Activated CD4-positive, alpha-beta T cell treated with anti-CD3 and anti-CD28 coated beads for 48 hours (primary cell): ENCODE results near the gene SLC39A7.

ENCODE experiments used
- DNase-seq: peaks from one replicate; pipeline ENCODE4 v3.0.0-alpha.2; 2020

SLC39A7 gene

DNA sequence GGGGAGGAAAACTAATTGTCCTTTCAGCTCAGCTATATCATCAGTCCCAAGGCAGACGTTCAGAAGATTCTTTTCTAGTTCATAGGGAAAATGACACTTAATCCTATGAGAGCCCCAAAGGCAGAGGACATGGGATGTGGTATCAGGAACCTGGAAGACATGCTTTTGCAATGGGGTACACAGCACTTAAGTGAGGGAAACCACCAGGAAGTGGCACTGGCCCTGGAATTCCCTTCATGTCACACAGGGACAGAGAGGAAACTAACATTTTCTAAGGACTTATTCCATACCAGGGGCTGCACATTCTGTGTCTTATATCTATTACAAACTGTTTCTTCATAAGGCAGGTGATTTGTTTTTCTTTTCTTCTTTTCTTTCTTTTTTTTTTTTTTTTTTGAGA is 42.8 kb downstream of the SLC39A7 start:
- no peak for DNase-seq

- peak; percentile 95 for DNase-seq
These were observed 47.4 kb downstream of the SLC39A7 start for GRCh38 chr6:33247977-33248642.

DNA sequence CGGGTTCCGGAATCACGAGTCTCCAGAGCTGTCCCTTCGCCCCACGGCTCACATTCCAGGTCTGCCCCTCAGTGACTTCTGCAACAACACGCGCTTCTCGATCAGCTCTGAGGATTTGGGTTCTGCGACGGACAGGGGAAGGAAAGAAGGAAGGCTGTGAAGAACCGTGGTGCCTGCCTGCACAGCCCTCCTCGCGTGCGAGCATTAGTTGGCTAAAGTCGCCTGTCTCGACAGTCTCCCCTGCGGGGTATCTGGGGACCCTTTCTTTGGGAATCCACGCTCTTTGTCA is 47.9 kb downstream of the SLC39A7 start:
- DNase-seq = no peak

- peak; percentile 98 for DNase-seq
These were observed 48.5 kb downstream of the SLC39A7 start for GRCh38 chr6:33248932-33249731.

DNA sequence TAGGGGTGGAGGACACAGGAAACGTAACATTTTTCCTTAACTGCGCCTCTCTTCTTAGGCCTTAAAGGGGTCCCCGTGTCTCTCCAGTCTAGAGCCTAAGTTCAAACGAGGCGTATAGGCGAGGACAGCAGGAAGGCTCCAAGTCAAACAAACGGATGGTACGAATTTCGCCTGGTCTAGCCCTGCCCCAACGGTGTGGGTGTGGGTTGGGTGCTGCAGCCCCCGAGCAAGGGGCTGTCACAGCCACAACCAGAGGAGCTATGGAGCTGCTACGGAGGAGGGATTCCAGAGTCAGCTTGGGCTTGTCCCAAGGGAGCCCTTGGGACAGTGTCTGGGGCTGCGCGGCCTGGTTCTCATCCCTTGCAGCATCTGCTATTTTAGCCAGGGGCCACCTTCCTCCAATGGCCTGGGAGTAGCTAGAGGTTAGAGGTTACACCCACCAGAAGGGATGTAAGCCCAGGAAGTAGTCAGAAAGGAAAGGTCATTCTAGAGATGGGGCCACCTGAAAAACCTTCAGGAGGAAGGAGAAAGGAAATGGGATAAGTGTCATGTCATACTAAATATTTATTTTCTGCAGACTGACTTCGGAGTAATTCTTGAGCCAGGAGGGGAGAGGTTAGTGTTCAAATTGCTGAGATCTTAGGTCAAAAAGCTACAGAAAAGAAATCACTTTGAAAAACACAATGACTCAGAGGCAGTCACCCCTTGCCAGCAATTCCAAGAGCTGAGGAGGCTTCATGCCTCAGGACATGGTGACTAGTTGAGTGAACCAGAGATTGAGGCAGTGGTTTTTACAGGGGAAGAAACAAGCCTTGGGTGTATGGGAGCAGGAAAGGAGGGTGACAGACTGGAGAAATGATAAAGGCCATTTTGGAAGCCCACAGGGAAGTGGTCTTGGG is 49.3 kb downstream of the SLC39A7 start:
- peak; percentile 46 for DNase-seq

DNA sequence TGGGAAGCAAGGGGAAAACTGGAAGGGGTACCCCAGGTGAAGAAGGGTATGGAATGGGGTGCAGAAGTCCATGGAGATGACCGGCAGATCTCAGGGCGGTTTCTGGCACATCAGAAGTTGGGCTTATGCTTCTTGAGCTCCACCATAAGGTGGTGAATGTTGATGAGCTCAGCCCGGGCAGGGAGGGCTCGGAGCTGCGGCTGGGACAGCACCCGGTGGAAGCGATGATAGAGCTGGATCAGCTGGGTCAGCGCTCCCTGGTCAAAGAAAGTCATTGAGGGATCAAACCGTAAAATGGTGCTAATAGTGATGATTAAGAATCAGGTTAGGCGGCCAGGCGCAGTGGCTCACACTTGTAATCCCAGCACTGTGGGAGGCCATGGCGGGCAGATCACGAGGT is 50.1 kb downstream of the SLC39A7 start:
- no peak for DNase-seq

DNA sequence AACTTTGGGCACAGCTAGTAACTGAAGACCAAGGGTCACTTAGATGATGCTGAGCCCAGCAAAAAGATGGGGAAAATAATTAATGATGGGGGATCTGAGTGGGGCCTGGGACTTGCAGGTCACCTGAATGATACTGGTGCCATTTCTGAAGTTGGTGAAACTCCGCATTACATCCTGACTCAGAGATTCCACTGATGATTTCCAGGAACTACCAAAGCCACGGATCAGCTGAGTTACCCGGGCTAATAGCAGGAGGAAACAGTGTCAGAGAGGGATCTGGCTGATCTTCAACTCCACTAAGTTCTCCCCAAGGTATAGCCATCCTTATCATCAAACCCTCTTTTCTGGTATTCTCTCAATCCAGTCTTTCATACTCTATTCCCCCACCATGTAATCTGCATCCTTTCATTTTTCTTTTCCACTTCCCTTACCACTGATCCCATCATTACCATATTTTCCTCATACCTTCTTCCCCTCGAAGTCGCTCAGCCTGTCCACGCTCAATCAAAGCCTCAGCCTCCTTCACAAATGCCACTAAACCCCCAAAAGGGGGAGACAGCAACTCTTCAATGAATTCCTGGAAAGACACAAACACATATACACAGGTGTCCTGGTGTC is 50.8 kb downstream of the SLC39A7 start:
- DNase-seq = peak; percentile 32

DNA sequence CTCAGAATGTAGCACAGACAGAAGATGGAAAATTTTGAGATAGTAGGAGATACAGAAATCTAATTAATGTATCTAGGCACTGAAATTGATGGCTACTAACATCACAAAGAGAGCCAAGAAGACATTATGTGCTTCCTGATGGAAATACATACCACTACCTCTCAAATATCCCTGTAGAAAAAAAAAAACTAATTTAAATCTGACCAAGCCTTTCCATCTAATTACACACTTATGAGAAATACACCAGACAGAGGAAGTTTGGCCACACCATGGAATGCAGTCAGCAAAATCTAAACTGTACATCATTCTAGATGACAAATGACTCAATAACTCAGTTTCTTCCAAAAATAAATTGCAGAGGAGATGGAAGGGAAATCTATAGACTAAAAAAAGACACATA is 52.1 kb downstream of the SLC39A7 start:
- no peak for DNase-seq
